PC-9 (cell line): ENCODE measurements around the gene DENND1A.

Source experiments
- EZH2 ChIP-seq: fragments of 200-600 bp; sonication (generic); IDR thresholded peaks from 2 replicates; pipeline ENCODE4 v1.8.0; 2017; ENCODE audit warnings: antibody characterized with exemption, low read depth
- TF ChIP-seq, protein P1 (sequence below): fragments of 200-600 bp; sonication (generic); conservative IDR thresholded peaks from 2 replicates; pipeline ENCODE4 v1.6.1; 2017; ENCODE audit warnings: mixed run types, antibody characterized with exemption, mild to moderate bottlenecking, moderate library complexity

DNA sequence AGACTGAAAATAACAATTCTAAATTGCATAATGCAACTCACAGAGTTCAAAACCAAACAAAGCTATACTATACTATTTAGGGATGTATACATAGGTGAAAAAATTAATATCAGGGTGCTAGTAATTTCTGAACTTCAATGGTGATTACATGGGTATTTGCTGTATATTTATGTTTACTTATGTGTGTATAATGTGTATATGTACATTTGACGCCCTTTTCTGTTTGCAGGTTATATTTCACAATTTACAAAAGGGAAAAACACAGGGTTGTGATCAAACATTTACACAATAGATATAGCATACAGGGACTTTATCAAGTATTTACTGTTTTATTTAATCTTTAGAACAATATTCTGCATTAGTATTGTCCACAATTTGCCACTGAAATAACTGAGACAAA lies 184.0 kb downstream of the DENND1A start:
- TF ChIP-seq, protein P1, sequence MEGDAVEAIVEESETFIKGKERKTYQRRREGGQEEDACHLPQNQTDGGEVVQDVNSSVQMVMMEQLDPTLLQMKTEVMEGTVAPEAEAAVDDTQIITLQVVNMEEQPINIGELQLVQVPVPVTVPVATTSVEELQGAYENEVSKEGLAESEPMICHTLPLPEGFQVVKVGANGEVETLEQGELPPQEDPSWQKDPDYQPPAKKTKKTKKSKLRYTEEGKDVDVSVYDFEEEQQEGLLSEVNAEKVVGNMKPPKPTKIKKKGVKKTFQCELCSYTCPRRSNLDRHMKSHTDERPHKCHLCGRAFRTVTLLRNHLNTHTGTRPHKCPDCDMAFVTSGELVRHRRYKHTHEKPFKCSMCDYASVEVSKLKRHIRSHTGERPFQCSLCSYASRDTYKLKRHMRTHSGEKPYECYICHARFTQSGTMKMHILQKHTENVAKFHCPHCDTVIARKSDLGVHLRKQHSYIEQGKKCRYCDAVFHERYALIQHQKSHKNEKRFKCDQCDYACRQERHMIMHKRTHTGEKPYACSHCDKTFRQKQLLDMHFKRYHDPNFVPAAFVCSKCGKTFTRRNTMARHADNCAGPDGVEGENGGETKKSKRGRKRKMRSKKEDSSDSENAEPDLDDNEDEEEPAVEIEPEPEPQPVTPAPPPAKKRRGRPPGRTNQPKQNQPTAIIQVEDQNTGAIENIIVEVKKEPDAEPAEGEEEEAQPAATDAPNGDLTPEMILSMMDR: no peak
- no peak for TF ChIP-seq EZH2
